ENCODE measurements around the gene PTCH2. TPM values are rescaled to one million over a fixed set of nuclear protein-coding genes. Genes with fewer than 3 reads are reported as not detected.
"Not testable (repeated sequence)": the region's sequence is repeated elsewhere in the genome, so short reads cannot be mapped to it uniquely, and the experiment has no call there.

Gene PTCH2
- total RNA-seq, 2 donors from 2014 or later: 1.8 to 3.2 TPM

GRCh38 chr1:44822131-44822701 lies 20.8 kb downstream of the PTCH2 start:
- ATAC-seq (replicated peaks in 1 of 2) (no peak), DNase-seq (no peak)
- Mint-ChIP-seq H3K27me3 (ENCODE audit: low read depth) (no peaks in the 10 kb centered on the region), H3K36me3 (ENCODE audit: insufficient read depth in 2 of 2) (peaks cover 3% of the 10 kb centered on the region in 2 donors), H3K4me3 (no peak overlapping the region), H3K4me1 (ENCODE audit: low read depth) (peaks cover 43% of the 10 kb centered on the region), H3K9me3 (no peaks in the 10 kb centered on the region), H3K27ac (no peak overlapping the region)

- peak overlapping the region; percentile 94 to 95 for H3K4me3 Mint-ChIP-seq
- ATAC-seq (replicated peaks in 1 of 2) (no peak), DNase-seq (no peak)
- H3K9me3 Mint-ChIP-seq: no peaks in the 10 kb centered on the region
- H3K27me3 Mint-ChIP-seq (ENCODE audit: low read depth): no peaks in the 10 kb centered on the region
- peak overlapping the region; percentile 49 for H3K27ac Mint-ChIP-seq
- peaks cover 47% of the 10 kb centered on the region for H3K4me1 Mint-ChIP-seq (ENCODE audit: low read depth)
- peaks cover 3% of the 10 kb centered on the region in 2 donors for H3K36me3 Mint-ChIP-seq (ENCODE audit: insufficient read depth in 2 of 2)
These were observed 21.8 kb downstream of the PTCH2 start for GRCh38 chr1:44821240-44821715.

GRCh38 chr1:44820328-44821239 lies 22.5 kb downstream of the PTCH2 start:
- Mint-ChIP-seq H3K9me3 (no peaks in the 10 kb centered on the region), H3K4me1 (ENCODE audit: low read depth) (peaks cover 48% of the 10 kb centered on the region), H3K4me3 (peak overlapping the region; percentile 94 to 95), H3K27ac (peak overlapping the region; percentile 100), H3K27me3 (ENCODE audit: low read depth) (no peaks in the 10 kb centered on the region), H3K36me3 (ENCODE audit: insufficient read depth in 2 of 2) (peaks cover 3% of the 10 kb centered on the region in 2 donors)
- ATAC-seq (replicated peaks in 1 of 2): no peak
- DNase-seq: no peak

GRCh38 chr1:44819608-44820327 lies 23.3 kb downstream of the PTCH2 start:
- ATAC-seq (replicated peaks in 1 of 2): peak; percentile 89 to 91
- Mint-ChIP-seq H3K36me3 (ENCODE audit: insufficient read depth in 2 of 2) (peaks cover 8 to 10% of the 10 kb centered on the region in 2 donors), H3K27me3 (ENCODE audit: low read depth) (no peaks in the 10 kb centered on the region), H3K4me3 (peak overlapping the region; percentile 94 to 95), H3K4me1 (ENCODE audit: low read depth) (peaks cover 56% of the 10 kb centered on the region), H3K9me3 (no peaks in the 10 kb centered on the region), H3K27ac (peak overlapping the region; percentile 100)
- peak; percentile 85 to 92 for DNase-seq

GRCh38 chr1:44819196-44819607 lies 23.9 kb downstream of the PTCH2 start:
- H3K4me3 Mint-ChIP-seq: peak overlapping the region; percentile 94 to 95
- peak overlapping the region; percentile 100 for H3K27ac Mint-ChIP-seq
- no peaks in the 10 kb centered on the region for H3K9me3 Mint-ChIP-seq
- peak in 1 of 2 donors; percentile 45 for DNase-seq
- H3K4me1 Mint-ChIP-seq (ENCODE audit: low read depth): peaks cover 61% of the 10 kb centered on the region
- ATAC-seq (replicated peaks in 1 of 2): no peak
- H3K36me3 Mint-ChIP-seq (ENCODE audit: insufficient read depth in 2 of 2): peaks cover 8 to 13% of the 10 kb centered on the region in 2 donors
- no peaks in the 10 kb centered on the region for H3K27me3 Mint-ChIP-seq (ENCODE audit: low read depth)

GRCh38 chr1:44817771-44818495 lies 25.1 kb downstream of the PTCH2 start:
- ATAC-seq (replicated peaks in 1 of 2): no peak
- peak overlapping the region; percentile 100 for H3K27ac Mint-ChIP-seq
- no peaks in the 10 kb centered on the region for H3K9me3 Mint-ChIP-seq
- H3K27me3 Mint-ChIP-seq (ENCODE audit: low read depth): no peaks in the 10 kb centered on the region
- no peak for DNase-seq
- peaks cover 66% of the 10 kb centered on the region for H3K4me1 Mint-ChIP-seq (ENCODE audit: low read depth)
- H3K36me3 Mint-ChIP-seq (ENCODE audit: insufficient read depth in 2 of 2): peaks cover 8 to 15% of the 10 kb centered on the region in 2 donors
- peak overlapping the region; percentile 50 to 94 for H3K4me3 Mint-ChIP-seq

- peak overlapping the region; percentile 35 for H3K27ac Mint-ChIP-seq
- H3K4me1 Mint-ChIP-seq (ENCODE audit: low read depth): peaks cover 69% of the 10 kb centered on the region
- H3K9me3 Mint-ChIP-seq: no peaks in the 10 kb centered on the region
- DNase-seq: no peak
- ATAC-seq (replicated peaks in 1 of 2): no peak
- H3K27me3 Mint-ChIP-seq (ENCODE audit: low read depth): no peaks in the 10 kb centered on the region
- H3K4me3 Mint-ChIP-seq: peak overlapping the region; percentile 8 to 16
- H3K36me3 Mint-ChIP-seq (ENCODE audit: insufficient read depth in 2 of 2): peaks cover 8 to 15% of the 10 kb centered on the region in 2 donors
These were observed 25.7 kb downstream of the PTCH2 start for GRCh38 chr1:44817307-44817706.

- not testable (repeated sequence) for ATAC-seq (replicated peaks in 1 of 2); H3K27me3 Mint-ChIP-seq (ENCODE audit: low read depth); DNase-seq; H3K27ac Mint-ChIP-seq; H3K9me3 Mint-ChIP-seq
- H3K4me3 Mint-ChIP-seq: peak overlapping the region in 1 of 2 donors; percentile 84
- H3K4me1 Mint-ChIP-seq (ENCODE audit: low read depth): peaks cover 76% of the 10 kb centered on the region
- H3K36me3 Mint-ChIP-seq (ENCODE audit: insufficient read depth in 2 of 2): peaks cover 11 to 15% of the 10 kb centered on the region in 2 donors
These were observed 27.1 kb downstream of the PTCH2 start for GRCh38 chr1:44815926-44816325.

- no peak for DNase-seq
- H3K9me3 Mint-ChIP-seq: no peaks in the 10 kb centered on the region
- H3K36me3 Mint-ChIP-seq (ENCODE audit: insufficient read depth in 2 of 2): peaks cover 9 to 14% of the 10 kb centered on the region in 2 donors
- peaks cover 77% of the 10 kb centered on the region for H3K4me1 Mint-ChIP-seq (ENCODE audit: low read depth)
- H3K27ac Mint-ChIP-seq: peak overlapping the region; percentile 20
- H3K27me3 Mint-ChIP-seq (ENCODE audit: low read depth): no peaks in the 10 kb centered on the region
- H3K4me3 Mint-ChIP-seq: peak overlapping the region; percentile 84 to 99
- ATAC-seq (replicated peaks in 1 of 2): no peak
These were observed 30.1 kb downstream of the PTCH2 start for GRCh38 chr1:44812822-44813543.

GRCh38 chr1:44811234-44811633 lies 31.8 kb downstream of the PTCH2 start:
- Mint-ChIP-seq H3K27ac (peak overlapping the region; percentile 79), H3K27me3 (ENCODE audit: low read depth) (no peaks in the 10 kb centered on the region), H3K4me1 (ENCODE audit: low read depth) (peaks cover 81% of the 10 kb centered on the region), H3K36me3 (ENCODE audit: insufficient read depth in 2 of 2) (peaks cover 8 to 20% of the 10 kb centered on the region in 2 donors), H3K9me3 (no peaks in the 10 kb centered on the region), H3K4me3 (peak overlapping the region; percentile 84 to 99)
- DNase-seq (no peak), ATAC-seq (replicated peaks in 1 of 2) (no peak)

GRCh38 chr1:44810762-44811105 lies 32.3 kb downstream of the PTCH2 start:
- DNase-seq; ATAC-seq (replicated peaks in 1 of 2); H3K9me3 Mint-ChIP-seq; H3K27me3 Mint-ChIP-seq (ENCODE audit: low read depth): not testable (repeated sequence)
- H3K36me3 Mint-ChIP-seq (ENCODE audit: insufficient read depth in 2 of 2): peaks cover 8 to 20% of the 10 kb centered on the region in 2 donors
- peak overlapping the region; percentile 79 for H3K27ac Mint-ChIP-seq
- H3K4me3 Mint-ChIP-seq: peak overlapping the region; percentile 84 to 99
- peaks cover 82% of the 10 kb centered on the region for H3K4me1 Mint-ChIP-seq (ENCODE audit: low read depth)

Data from activated T-cell treated with anti-CD3 and anti-CD28 coated beads, Interleukin-2, amount 50 U/mL, for 72 hours (primary cell).